Activated CD4-positive, alpha-beta T cell treated with anti-CD3 and anti-CD28 coated beads, Interleukin-2, amount 10 ng/mL, durations not matched to agents 24 days and 14 days (primary cell): ENCODE measurements around the gene HIVEP1. TPM values are rescaled to one million over a fixed set of nuclear protein-coding genes. Genes with fewer than 3 reads are reported as not detected.

Experiments used
- DNase-seq: peaks from one replicate; pipeline ENCODE4 v3.0.0; 2022
- H3K27ac Mint-ChIP-seq: one replicate; pipeline ENCODE4 v1.8.0; 2022; ENCODE audit warnings: mild to moderate bottlenecking, mixed read lengths
- H3K27me3 Mint-ChIP-seq: one replicate; pipeline ENCODE4 v1.8.0; 2022; ENCODE audit warnings: mixed read lengths
- H3K36me3 Mint-ChIP-seq: one replicate; pipeline ENCODE4 v1.8.0; 2022; ENCODE audit warnings: low read depth, mild to moderate bottlenecking, mixed read lengths
- H3K4me1 Mint-ChIP-seq: one replicate; pipeline ENCODE4 v1.8.0; 2021; ENCODE audit warnings: mixed read lengths
- H3K4me3 Mint-ChIP-seq: one replicate; pipeline ENCODE4 v1.8.0; 2022; ENCODE audit warnings: mild to moderate bottlenecking, moderate library complexity, mixed read lengths
- H3K9me3 Mint-ChIP-seq: one replicate; pipeline ENCODE4 v1.8.0; 2021; ENCODE audit warnings: mixed read lengths
- intact Hi-C: fragments of 100-400 bp; cut with micrococcal nuclease; formaldehyde crosslinking; loops from one replicate; pipeline ENCODE4 v1.15.1; 2023
- total RNA-seq: library from RNA; stranded (reverse); gene quantifications from 2 replicates; pipeline ENCODE4 v1.2.3, GENCODE V29; 2022

HIVEP1 gene
- total RNA-seq, 1 donor from 2014 or later = 55.3 TPM

DNA sequence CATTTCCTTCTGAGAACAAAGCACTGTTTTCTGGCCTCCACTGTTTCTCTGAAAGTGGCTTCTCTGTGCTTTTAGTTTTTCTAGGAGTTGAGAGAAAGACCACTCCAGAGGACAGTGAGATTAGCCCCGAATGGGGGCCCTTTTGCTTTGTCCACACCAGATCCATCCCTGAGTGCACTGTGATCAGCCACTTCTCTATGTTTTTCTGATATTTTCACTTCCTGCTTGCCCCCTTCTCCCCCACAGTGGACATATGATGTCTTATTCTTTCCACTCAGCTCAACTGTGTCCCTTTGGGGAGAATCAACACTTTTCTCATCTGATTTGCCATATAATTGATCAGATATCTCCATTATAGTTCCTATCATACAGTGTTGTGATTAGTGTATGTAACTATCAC lies 35.6 kb upstream of the HIVEP1 start:
- DNase-seq = no peak
- Mint-ChIP-seq H3K4me3 (no peak overlapping the region), H3K9me3 (peaks cover 6% of the 10 kb centered on the region), H3K27ac (no peak overlapping the region), H3K27me3 (peaks cover 2% of the 10 kb centered on the region), H3K36me3 (no peaks in the 10 kb centered on the region), H3K4me1 (peaks cover 17% of the 10 kb centered on the region)
- intact Hi-C loops = no loop called here

DNA sequence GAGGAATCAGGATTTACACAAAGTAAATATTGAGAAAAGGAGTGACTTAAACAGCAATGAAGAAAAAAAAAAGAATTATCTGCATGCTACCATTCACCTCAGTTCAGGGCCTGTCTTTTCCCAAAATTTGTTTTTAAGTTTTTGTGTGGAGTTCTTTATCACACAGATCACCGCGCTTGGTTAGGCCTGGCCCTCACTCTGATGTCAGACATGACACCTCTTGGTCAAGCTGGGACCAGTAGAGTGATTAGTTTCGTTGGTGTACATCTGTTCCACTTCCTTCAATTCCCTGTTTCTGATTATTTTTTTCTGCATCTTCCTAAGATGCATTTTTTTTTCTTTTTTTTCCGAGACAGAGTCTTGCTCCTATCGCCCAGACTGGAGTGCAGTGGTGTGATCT lies 34.9 kb upstream of the HIVEP1 start:
- Mint-ChIP-seq H3K36me3 (no peaks in the 10 kb centered on the region), H3K4me1 (peaks cover 15% of the 10 kb centered on the region), H3K4me3 (no peak overlapping the region), H3K27ac (no peak overlapping the region), H3K27me3 (peaks cover 2% of the 10 kb centered on the region), H3K9me3 (peaks cover 6% of the 10 kb centered on the region)
- no peak for DNase-seq
- intact Hi-C loops = no loop called here

DNA sequence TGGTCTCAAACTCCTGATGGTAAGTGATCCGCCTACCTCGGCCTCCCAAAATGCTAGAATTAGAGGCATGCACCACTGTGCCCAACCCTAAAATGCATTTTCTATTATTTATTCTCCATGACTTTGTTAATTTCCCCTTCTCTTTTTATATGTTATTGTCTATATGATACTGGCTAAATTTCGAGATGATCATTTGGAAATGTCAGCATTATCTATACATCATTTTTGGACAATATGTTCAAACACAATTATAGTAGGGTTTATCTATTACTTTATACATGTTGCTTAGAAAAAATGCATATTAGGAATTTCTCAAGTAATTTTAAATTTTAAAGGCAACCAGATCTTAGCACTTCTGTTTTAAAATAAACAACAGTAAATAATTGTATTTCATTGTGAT lies 34.4 kb upstream of the HIVEP1 start:
- Mint-ChIP-seq H3K4me3 (no peak overlapping the region), H3K9me3 (peaks cover 6% of the 10 kb centered on the region), H3K4me1 (peaks cover 15% of the 10 kb centered on the region), H3K36me3 (no peaks in the 10 kb centered on the region), H3K27ac (no peak overlapping the region), H3K27me3 (peaks cover 2% of the 10 kb centered on the region)
- DNase-seq = no peak
- intact Hi-C loops = no loop called here

DNA sequence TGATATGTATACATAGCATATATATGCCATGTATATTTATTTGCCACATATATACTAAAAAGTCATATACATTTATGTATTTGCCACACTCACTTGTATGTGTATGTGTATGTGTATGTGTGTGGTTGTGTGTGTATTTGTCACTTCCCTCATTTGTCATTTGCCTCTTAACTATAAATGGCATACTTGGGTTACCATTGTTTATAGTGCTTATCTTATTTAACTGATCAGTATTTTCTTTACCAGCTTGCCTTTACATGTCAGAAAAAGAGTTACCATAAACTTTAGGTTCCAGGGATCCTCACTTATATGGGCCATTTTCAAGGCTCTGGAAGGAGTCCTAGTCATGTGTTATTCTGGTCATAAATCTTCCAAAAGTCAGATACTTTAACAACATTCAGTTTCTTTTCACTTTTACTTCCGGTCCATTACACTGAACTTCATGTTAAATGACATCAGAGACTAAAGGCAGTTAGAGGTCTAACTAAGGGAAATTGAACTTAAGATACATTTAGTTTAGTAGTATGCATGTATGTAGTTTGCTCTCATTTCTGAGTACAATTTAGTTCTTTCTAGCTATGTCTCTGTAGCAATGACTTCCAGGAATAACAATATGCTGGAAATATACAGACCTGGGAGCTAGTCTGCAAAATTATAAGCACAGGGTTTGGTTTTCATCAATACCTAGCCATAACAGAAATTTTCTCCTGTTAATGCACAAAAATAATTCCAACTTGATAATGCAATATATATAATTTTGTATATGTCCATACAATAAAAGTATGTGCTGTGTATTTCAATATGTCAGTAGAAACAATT lies 33.7 kb upstream of the HIVEP1 start:
- H3K27me3 Mint-ChIP-seq = peaks cover 2% of the 10 kb centered on the region
- no peak for DNase-seq
- H3K36me3 Mint-ChIP-seq = no peaks in the 10 kb centered on the region
- H3K9me3 Mint-ChIP-seq = peaks cover 6% of the 10 kb centered on the region
- intact Hi-C loops = no loop called here
- peaks cover 16% of the 10 kb centered on the region for H3K4me1 Mint-ChIP-seq
- peak overlapping the region; percentile 56 for H3K4me3 Mint-ChIP-seq
- peak overlapping the region; percentile 76 for H3K27ac Mint-ChIP-seq

DNA sequence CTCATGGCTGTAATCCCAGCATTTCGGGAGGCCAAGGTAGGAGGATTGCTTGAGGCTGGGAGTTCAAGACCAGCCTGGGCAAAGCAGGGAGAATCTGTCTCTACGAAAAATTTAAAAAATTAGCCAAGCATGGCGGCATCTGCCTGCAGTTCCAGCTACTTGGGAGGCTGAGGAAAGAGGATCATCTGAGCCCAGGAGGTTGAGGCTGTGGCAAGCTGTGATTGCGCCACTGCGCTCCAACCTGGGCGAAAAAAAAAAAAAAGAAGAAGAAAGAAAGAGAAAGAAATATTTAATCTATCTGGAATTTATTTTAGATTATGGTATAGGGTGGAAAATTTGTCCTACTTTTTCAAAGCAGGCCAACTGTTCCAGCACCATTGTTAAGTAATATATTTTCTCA lies 32.2 kb upstream of the HIVEP1 start:
- intact Hi-C loops = no loop called here
- no peak overlapping the region for H3K27ac Mint-ChIP-seq
- H3K4me3 Mint-ChIP-seq = no peak overlapping the region
- no peaks in the 10 kb centered on the region for H3K36me3 Mint-ChIP-seq
- no peak for DNase-seq
- H3K9me3 Mint-ChIP-seq = peaks cover under 1% of the 10 kb centered on the region
- H3K27me3 Mint-ChIP-seq = peaks cover 2% of the 10 kb centered on the region
- peaks cover 18% of the 10 kb centered on the region for H3K4me1 Mint-ChIP-seq

DNA sequence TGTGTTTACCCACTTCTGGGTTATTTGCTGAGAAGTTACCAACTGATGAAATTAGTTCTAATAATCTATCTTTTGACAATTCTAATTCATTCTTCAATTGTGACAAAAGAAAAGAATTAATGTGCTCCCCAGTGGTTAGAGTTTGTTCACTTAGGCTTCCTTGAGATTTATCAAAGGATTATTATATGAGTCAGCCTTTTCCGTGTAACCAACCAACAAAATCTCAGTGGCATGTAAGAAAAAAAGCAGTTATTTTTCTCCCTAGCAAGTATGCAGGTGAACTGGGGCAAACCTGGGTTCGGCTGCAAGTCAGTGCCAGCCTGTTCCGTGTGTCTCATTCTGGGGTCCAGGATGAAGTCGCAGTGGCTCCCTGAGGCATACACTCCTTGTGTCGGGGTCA lies 28.8 kb upstream of the HIVEP1 start:
- no peak overlapping the region for H3K4me3 Mint-ChIP-seq
- H3K4me1 Mint-ChIP-seq = peaks cover 4% of the 10 kb centered on the region
- H3K27me3 Mint-ChIP-seq = peaks cover 4% of the 10 kb centered on the region

DNA sequence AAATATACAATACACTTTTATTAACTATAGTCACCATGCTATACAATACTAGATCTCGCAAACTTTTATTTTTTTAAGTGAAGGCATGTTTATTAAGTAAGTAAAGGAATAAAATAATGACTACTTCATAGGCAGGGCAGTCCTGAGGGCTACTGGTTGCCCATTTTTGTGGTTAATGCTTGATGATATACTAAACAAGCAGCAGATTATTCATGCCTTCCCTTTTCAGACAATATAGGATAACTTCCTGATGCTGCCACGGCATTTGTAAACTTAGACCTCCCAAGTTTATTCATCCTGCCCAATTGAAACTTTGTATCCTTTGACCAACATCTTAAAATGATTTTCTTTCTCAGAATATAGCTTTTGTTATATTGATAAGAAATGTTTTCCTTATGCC lies 24.7 kb upstream of the HIVEP1 start:
- intact Hi-C loops = no loop called here
- Mint-ChIP-seq H3K4me3 (no peak overlapping the region), H3K27me3 (peaks cover 2% of the 10 kb centered on the region), H3K9me3 (no peaks in the 10 kb centered on the region), H3K4me1 (peaks cover 2% of the 10 kb centered on the region), H3K36me3 (no peaks in the 10 kb centered on the region), H3K27ac (no peak overlapping the region)
- DNase-seq = no peak

More for the DNA sequence above, 28.8 kb upstream of the HIVEP1 start:
- intact Hi-C loops = no loop called here
- H3K36me3 Mint-ChIP-seq = no peaks in the 10 kb centered on the region
- H3K9me3 Mint-ChIP-seq = no peaks in the 10 kb centered on the region
- peak; percentile 47 for DNase-seq
- H3K27ac Mint-ChIP-seq = no peak overlapping the region

DNA sequence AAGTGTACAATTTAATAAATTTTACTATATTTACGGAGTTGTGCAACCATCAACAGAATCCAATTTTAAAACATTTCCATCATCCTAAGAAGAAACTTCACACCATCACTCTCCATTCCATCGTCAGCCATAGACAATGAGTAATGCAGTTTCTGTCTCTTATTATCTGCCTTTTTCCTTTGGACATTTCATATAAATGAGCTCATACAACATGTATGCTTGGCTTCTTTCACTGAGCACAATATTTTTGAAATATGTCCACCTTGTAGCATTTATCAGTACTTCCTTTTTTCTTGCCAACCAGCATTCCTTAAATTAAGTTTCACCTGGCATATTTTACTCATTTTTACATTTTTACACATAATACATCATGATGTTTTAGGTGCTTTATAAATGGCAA lies 22.7 kb upstream of the HIVEP1 start:
- Mint-ChIP-seq H3K4me3 (no peak overlapping the region), H3K27ac (no peak overlapping the region), H3K36me3 (no peaks in the 10 kb centered on the region), H3K27me3 (peaks cover 2% of the 10 kb centered on the region), H3K9me3 (no peaks in the 10 kb centered on the region), H3K4me1 (no peaks in the 10 kb centered on the region)
- DNase-seq = no peak
- intact Hi-C loops = no loop called here

DNA sequence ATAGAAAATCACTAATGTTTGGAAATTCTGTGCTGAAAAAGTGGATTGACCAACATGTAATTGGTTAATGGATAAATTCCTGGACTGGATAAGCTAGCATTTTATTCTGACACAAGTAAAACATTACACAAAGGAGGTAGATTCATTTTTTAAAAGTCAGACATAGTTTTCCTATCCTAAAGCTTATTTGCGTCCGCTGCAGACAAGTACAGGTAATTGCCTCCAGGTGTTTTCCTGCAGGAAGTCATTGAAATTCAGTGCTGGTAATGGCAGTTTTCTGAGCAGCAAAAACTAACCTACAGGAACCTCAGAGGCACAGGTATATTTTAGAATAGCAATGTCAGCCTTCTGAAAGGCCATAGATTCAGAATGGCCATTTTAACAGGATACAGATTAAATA lies 20.0 kb upstream of the HIVEP1 start:
- Mint-ChIP-seq H3K27me3 (no peaks in the 10 kb centered on the region), H3K4me1 (peaks cover 4% of the 10 kb centered on the region), H3K4me3 (no peak overlapping the region), H3K27ac (no peak overlapping the region), H3K36me3 (no peaks in the 10 kb centered on the region), H3K9me3 (no peaks in the 10 kb centered on the region)
- intact Hi-C loops = no loop called here
- no peak for DNase-seq

DNA sequence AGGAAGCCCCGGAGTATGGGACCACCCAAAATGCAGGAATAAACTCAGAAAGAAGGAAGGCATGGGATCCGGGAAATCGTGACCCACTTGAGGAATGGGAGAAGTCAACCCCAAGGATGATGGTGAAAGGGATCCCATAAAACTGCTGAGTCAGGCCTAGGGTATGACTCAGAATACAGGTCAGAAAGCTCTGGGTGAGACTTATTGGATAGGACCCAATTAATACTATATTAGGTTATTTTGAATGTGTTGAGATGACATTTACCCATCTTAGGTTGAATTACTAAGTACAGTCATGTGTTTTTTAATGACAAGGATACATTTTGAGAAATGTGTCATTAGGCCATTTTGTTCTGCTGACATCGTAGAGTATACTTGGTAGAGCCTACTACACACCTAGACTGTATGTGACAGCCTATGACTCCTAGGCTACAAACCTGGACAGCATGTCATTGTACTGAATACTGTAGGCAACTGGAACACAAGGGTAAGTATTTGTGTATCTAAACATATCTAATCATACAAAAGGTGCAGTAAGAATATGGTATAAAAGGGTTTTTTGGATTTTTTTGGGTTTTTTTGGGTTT lies 17.1 kb upstream of the HIVEP1 start:
- Mint-ChIP-seq H3K27ac (no peak overlapping the region), H3K36me3 (no peaks in the 10 kb centered on the region), H3K27me3 (no peaks in the 10 kb centered on the region), H3K4me3 (no peak overlapping the region), H3K9me3 (peaks cover 4% of the 10 kb centered on the region), H3K4me1 (peaks cover 5% of the 10 kb centered on the region)
- intact Hi-C loops = no loop called here
- no peak for DNase-seq

DNA sequence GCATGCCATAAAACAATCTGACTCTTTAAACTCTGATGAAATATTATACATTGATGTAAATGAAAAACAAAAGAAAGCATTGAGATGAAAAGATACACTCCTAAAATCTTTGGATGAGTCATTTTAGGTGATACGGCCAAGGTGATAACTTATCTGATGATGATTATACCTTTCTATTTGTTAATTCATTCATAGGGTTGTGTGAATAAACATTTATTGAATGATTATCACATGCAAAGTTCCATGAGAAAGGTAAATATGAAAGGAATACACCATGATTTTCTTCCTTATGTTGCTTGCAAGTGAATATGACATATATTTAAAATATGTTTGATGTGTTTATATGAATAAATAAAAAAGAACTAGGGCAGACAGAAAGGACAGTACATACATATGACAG lies 15.4 kb upstream of the HIVEP1 start:
- H3K9me3 Mint-ChIP-seq = peaks cover 4% of the 10 kb centered on the region
- no peaks in the 10 kb centered on the region for H3K27me3 Mint-ChIP-seq
- H3K4me3 Mint-ChIP-seq = no peak overlapping the region
- H3K36me3 Mint-ChIP-seq = no peaks in the 10 kb centered on the region
- H3K27ac Mint-ChIP-seq = no peak overlapping the region
- DNase-seq = no peak
- intact Hi-C loops = no loop called here
- peaks cover 13% of the 10 kb centered on the region for H3K4me1 Mint-ChIP-seq

DNA sequence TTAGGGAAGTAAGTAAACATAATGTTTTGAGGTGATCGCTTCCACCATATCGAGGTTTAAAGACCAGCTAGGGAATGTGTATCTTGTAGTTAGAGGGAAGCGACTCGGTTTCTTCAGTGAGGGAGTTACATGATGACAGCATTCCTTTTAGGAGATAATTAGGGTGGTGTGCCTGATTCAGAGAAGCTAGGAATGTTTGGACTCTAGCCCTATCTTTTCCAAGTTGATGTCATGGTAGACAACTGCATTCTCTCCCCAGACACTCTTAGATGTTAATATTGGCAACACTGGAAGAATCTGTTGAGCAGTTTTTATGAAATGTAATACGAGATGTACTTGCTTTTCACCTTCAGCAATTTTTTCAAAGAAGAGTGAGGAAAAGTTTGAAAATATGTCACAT lies 12.9 kb upstream of the HIVEP1 start:
- peaks cover 4% of the 10 kb centered on the region for H3K9me3 Mint-ChIP-seq
- H3K36me3 Mint-ChIP-seq = no peaks in the 10 kb centered on the region
- intact Hi-C loops = no loop called here
- H3K27ac Mint-ChIP-seq = no peak overlapping the region
- no peak overlapping the region for H3K4me3 Mint-ChIP-seq
- no peaks in the 10 kb centered on the region for H3K27me3 Mint-ChIP-seq
- no peak for DNase-seq
- H3K4me1 Mint-ChIP-seq = peaks cover 13% of the 10 kb centered on the region

DNA sequence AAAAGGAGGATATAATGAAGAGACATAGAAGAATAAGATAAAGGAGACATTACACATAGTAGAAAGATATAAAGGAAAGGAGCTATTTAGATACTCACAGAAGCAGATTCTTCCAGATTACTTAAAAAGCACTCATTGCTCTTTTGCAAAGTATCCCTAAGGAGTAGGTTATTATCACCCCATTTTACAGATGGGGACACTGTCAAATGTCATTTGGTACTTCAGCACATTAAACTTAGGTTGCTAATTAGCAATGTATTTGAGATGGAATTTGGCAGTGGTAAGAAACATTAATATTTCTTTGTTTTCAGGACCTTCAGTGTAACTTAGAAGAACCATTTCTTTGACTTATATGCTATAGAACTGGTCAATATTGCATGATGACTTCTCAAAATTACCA lies 11.9 kb upstream of the HIVEP1 start:
- Mint-ChIP-seq H3K4me1 (peaks cover 13% of the 10 kb centered on the region), H3K4me3 (no peak overlapping the region), H3K36me3 (no peaks in the 10 kb centered on the region), H3K27me3 (no peaks in the 10 kb centered on the region), H3K9me3 (peaks cover 4% of the 10 kb centered on the region), H3K27ac (peak overlapping the region; percentile 11)
- DNase-seq = no peak
- intact Hi-C loops = no loop called here

DNA sequence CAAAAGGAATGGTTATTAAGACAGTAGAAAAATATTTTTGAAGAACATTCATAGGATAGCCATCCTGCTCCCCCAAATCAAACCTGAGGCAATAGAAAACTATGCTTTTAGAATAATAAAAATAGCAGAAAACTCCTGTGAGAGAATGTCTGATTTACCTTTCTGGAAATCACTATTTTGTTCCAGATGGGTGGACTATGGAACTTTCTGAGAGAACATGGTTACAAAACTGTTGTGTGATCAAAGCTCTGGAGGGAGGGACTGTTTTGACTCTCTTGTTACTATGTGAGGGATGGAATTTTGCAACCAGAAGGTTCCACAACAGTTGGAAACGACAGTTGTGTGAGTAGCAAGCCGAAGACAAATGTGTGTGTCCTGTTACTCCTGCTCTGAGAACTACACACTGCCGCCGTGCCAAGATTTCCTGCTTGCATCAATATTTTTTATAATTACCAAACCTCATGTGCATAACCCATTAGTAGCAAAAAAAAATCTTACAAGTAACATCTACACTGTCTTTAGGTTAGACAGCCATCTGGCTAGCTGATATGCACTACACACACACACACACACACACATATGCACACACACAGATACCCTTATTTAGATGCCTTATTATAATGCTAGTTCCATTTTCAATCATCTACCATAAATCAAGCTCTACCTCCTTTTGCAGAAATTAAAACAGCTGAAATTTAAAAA lies 11.0 kb upstream of the HIVEP1 start:
- Mint-ChIP-seq H3K27ac (peak overlapping the region; percentile 23), H3K36me3 (no peaks in the 10 kb centered on the region), H3K27me3 (no peaks in the 10 kb centered on the region), H3K9me3 (peaks cover 4% of the 10 kb centered on the region), H3K4me1 (peaks cover 13% of the 10 kb centered on the region), H3K4me3 (no peak overlapping the region)
- no peak for DNase-seq
- intact Hi-C loops = no loop called here
